SK-N-SH (cell line): ENCODE results near the gene LRP2BP.
"Not testable (repeated sequence)": the region's sequence is repeated elsewhere in the genome, so short reads cannot be mapped to it uniquely, and the experiment has no call there.

Experiments used
- EP300 ChIP-seq, 2 experiments: IDR thresholded peaks; 2 replicates each; pipeline versions ENCODE4 v1.4.0 to v1.6.1; 2012; ENCODE audit warnings: borderline replicate concordance in 1 of 2, low read depth in 1 of 2, low read length in 1 of 2
- GABPA ChIP-seq: IDR thresholded peaks from 2 replicates; pipeline ENCODE4 v1.4.0; 2012; ENCODE audit warnings: low read depth, mild to moderate bottlenecking
- SIN3A ChIP-seq: IDR thresholded peaks from 2 replicates; pipeline ENCODE4 v1.6.1; 2012; ENCODE audit warnings: low read depth, mild to moderate bottlenecking, low read length, moderate library complexity, borderline replicate concordance
- TCF12 ChIP-seq: IDR thresholded peaks from 2 replicates; pipeline ENCODE4 v1.4.0; 2012
- TF ChIP-seq, protein P1 (sequence below): fragments of 200-600 bp; sonication (generic); IDR thresholded peaks from 2 replicates; pipeline ENCODE4 v1.6.1; 2017; ENCODE audit warnings: antibody characterized with exemption, mild to moderate bottlenecking, moderate library complexity
- TF ChIP-seq, protein P2 (sequence below): IDR thresholded peaks from 2 replicates; pipeline ENCODE4 v1.4.0; 2012; ENCODE audit warnings: low read depth

DNA sequence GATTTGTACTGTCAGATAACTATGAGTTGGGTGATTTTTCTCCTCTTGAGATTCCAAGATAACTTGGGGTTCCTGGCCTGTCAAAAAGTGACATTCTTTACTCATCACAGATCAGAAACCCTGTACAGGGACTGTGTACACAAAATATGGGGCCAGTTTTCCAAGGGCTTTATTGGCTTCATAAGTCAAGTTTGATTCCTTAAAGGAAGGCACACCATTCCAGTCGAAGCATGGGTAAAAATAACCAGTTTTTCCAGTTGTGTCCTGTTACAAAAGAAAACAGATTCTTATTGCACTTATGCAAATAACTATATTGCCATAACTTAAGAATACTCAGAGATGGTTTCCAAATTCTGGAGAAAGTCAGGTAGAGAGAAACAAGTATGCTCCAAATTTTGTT, 70.0 kb downstream of the LRP2BP start:
- not testable (repeated sequence) for TF ChIP-seq TCF12; GABPA; SIN3A; EP300 (IDR thresholded peaks at IDR 0.05; ENCODE audit: borderline replicate concordance in 1 of 2, low read depth in 1 of 2, low read length in 1 of 2)
- TF ChIP-seq, protein P1, sequence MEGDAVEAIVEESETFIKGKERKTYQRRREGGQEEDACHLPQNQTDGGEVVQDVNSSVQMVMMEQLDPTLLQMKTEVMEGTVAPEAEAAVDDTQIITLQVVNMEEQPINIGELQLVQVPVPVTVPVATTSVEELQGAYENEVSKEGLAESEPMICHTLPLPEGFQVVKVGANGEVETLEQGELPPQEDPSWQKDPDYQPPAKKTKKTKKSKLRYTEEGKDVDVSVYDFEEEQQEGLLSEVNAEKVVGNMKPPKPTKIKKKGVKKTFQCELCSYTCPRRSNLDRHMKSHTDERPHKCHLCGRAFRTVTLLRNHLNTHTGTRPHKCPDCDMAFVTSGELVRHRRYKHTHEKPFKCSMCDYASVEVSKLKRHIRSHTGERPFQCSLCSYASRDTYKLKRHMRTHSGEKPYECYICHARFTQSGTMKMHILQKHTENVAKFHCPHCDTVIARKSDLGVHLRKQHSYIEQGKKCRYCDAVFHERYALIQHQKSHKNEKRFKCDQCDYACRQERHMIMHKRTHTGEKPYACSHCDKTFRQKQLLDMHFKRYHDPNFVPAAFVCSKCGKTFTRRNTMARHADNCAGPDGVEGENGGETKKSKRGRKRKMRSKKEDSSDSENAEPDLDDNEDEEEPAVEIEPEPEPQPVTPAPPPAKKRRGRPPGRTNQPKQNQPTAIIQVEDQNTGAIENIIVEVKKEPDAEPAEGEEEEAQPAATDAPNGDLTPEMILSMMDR = not testable (repeated sequence)
- TF ChIP-seq, protein P2, sequence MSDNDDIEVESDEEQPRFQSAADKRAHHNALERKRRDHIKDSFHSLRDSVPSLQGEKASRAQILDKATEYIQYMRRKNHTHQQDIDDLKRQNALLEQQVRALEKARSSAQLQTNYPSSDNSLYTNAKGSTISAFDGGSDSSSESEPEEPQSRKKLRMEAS = not testable (repeated sequence)
